GM23338 (cell line): Measurements from ENCODE around the gene IRF2. TPM values are rescaled to one million over a fixed set of nuclear protein-coding genes. Genes with fewer than 3 reads are reported as not detected.

Experiments used
- ATAC-seq: fragments of 200-7000 bp; cut with Tn5 transposase; 3 replicates; pipeline ENCODE4 v1.9.1; 2020
- DNase-seq: peaks from one replicate; pipeline ENCODE4 v3.0.0-alpha.2; 2015; ENCODE audit warnings: low spot score
- H2AFZ ChIP-seq: fragments of 200-600 bp; sonication (generic); 2 replicates; pipeline ENCODE4 v1.8.0; 2016; ENCODE audit warnings: antibody characterized with exemption, mild to moderate bottlenecking, moderate library complexity
- H3F3A ChIP-seq: fragments of 200-600 bp; sonication (generic); replicated peaks from 2 replicates; pipeline ENCODE4 v1.8.0; 2017; ENCODE audit warnings: antibody characterized with exemption, mixed run types, low read depth
- H3K27ac ChIP-seq: fragments of 200-600 bp; sonication (generic); 2 replicates; pipeline ENCODE4 v1.6.1; 2016; ENCODE audit warnings: low read depth
- H3K27me3 ChIP-seq: fragments of 200-600 bp; sonication (generic); 2 replicates; pipeline ENCODE4 v1.8.0; 2016; ENCODE audit warnings: mild to moderate bottlenecking, mixed run types, moderate library complexity; ENCODE audit not compliant: insufficient read depth
- H3K36me3 ChIP-seq: fragments of 200-600 bp; sonication (generic); 2 replicates; pipeline ENCODE4 v1.8.0; 2016; ENCODE audit warnings: mild to moderate bottlenecking; ENCODE audit not compliant: insufficient read depth
- H3K4me1 ChIP-seq: fragments of 200-600 bp; sonication (generic); 2 replicates; pipeline ENCODE4 v1.8.0; 2016; ENCODE audit warnings: mild to moderate bottlenecking, moderate library complexity; ENCODE audit not compliant: insufficient read depth
- H3K4me2 ChIP-seq: fragments of 200-600 bp; sonication (generic); 2 replicates; pipeline ENCODE4 v1.7.1; 2017; ENCODE audit warnings: mixed run types
- H3K4me3 ChIP-seq: fragments of 200-600 bp; sonication (generic); 2 replicates; pipeline ENCODE4 v1.6.1; 2016; ENCODE audit warnings: mixed run types
- H3K79me2 ChIP-seq: fragments of 200-600 bp; sonication (generic); replicated peaks from 2 replicates; pipeline ENCODE4 v1.8.0; 2017; ENCODE audit warnings: mild to moderate bottlenecking; ENCODE audit not compliant: insufficient read depth
- H3K9me2 ChIP-seq: fragments of 200-600 bp; sonication (generic); 2 replicates; pipeline ENCODE4 v1.8.0; 2017; ENCODE audit not compliant: insufficient read depth
- H4K20me1 ChIP-seq: fragments of 200-600 bp; sonication (generic); replicated peaks from 2 replicates; pipeline ENCODE4 v1.8.0; 2017; ENCODE audit warnings: mild to moderate bottlenecking; ENCODE audit not compliant: insufficient read depth
- H3K27ac Mint-ChIP-seq: 2 replicates; pipeline ENCODE4 v1.8.0; 2020; ENCODE audit warnings: inconsistent platforms, mild to moderate bottlenecking, moderate library complexity, mixed read lengths
- H3K27me3 Mint-ChIP-seq: 3 replicates; pipeline ENCODE4 v1.8.0; 2022; ENCODE audit warnings: low read depth, mild to moderate bottlenecking, moderate library complexity, mixed read lengths, inconsistent platforms; ENCODE audit not compliant: insufficient read depth, poor library complexity
- H3K36me3 Mint-ChIP-seq: 3 replicates; pipeline ENCODE4 v1.8.0; 2021; ENCODE audit warnings: low read depth, mild to moderate bottlenecking, inconsistent platforms, moderate library complexity, mixed read lengths
- H3K4me1 Mint-ChIP-seq: 3 replicates; pipeline ENCODE4 v1.8.0; 2020; ENCODE audit warnings: mild to moderate bottlenecking, inconsistent platforms, mixed read lengths
- H3K4me3 Mint-ChIP-seq: 3 replicates; pipeline ENCODE4 v1.8.0; 2021; ENCODE audit warnings: moderate library complexity, mild to moderate bottlenecking, inconsistent platforms, mixed read lengths
- H3K9me3 Mint-ChIP-seq: 3 replicates; pipeline ENCODE4 v1.8.0; 2020; ENCODE audit warnings: moderate library complexity, mild to moderate bottlenecking, inconsistent platforms, mixed read lengths
- CREB1 ChIP-seq: fragments of 250-450 bp; sonication (Bioruptor Pico); IDR thresholded peaks from 2 replicates; pipeline ENCODE4 v1.5.0; 2020; ENCODE audit warnings: low read depth, mild to moderate bottlenecking, moderate library complexity
- CTCF ChIP-seq, 2 experiments: fragments of 200-600 bp in 1 of 2; sonication (generic) in 1 of 2; conservative IDR thresholded peaks; 2 replicates each; pipeline versions ENCODE4 v1.5.1 to v1.6.1; 2016 to 2017; ENCODE audit warnings: antibody characterized with exemption in 2 of 2, low read depth in 2 of 2, mild to moderate bottlenecking in 2 of 2, moderate library complexity in 1 of 2
- ETS1 ChIP-seq: IDR thresholded peaks from 2 replicates; pipeline ENCODE4 v1.6.1; 2016; ENCODE audit warnings: antibody characterized with exemption
- EZH2 ChIP-seq: fragments of 200-600 bp; sonication (generic); IDR thresholded peaks from one replicate; pipeline ENCODE4 v1.8.0; 2017; ENCODE audit warnings: antibody characterized with exemption, mild to moderate bottlenecking, low read depth; ENCODE audit not compliant: unreplicated experiment
- EZH2phosphoT487 ChIP-seq: fragments of 200-600 bp; sonication (generic); IDR thresholded peaks from one replicate; pipeline ENCODE4 v1.8.1; 2018; ENCODE audit warnings: antibody characterized with exemption; ENCODE audit not compliant: unreplicated experiment
- JUNB ChIP-seq: IDR thresholded peaks from one replicate; pipeline ENCODE4 v1.6.1; 2016; ENCODE audit warnings: antibody characterized with exemption; ENCODE audit not compliant: unreplicated experiment
- NANOG ChIP-seq: IDR thresholded peaks from 2 replicates; pipeline ENCODE4 v1.6.1; 2016; ENCODE audit warnings: antibody characterized with exemption, borderline replicate concordance
- POLR2AphosphoS5 ChIP-seq: IDR thresholded peaks from 2 replicates; pipeline ENCODE4 v1.6.1; 2016; ENCODE audit warnings: antibody characterized with exemption, low read depth
- REST ChIP-seq: IDR thresholded peaks from one replicate; pipeline ENCODE4 v1.6.1; 2018; ENCODE audit warnings: antibody characterized with exemption; ENCODE audit not compliant: unreplicated experiment
- STAT1 ChIP-seq: IDR thresholded peaks from one replicate; pipeline ENCODE4 v1.6.1; 2016; ENCODE audit warnings: antibody characterized with exemption; ENCODE audit not compliant: unreplicated experiment
- ZNF114 ChIP-seq: fragments of 250-450 bp; sonication (Bioruptor Pico); IDR thresholded peaks from 2 replicates; pipeline ENCODE4 v1.5.0; 2020; ENCODE audit warnings: mild to moderate bottlenecking, moderate library complexity
- ZNF331 ChIP-seq: fragments of 250-450 bp; sonication (Bioruptor Pico); IDR thresholded peaks from 2 replicates; pipeline ENCODE4 v1.5.0; 2020; ENCODE audit warnings: low read depth, mild to moderate bottlenecking, moderate library complexity
- ZNF462 ChIP-seq: fragments of 250-450 bp; sonication (Bioruptor Pico); IDR thresholded peaks from 2 replicates; pipeline ENCODE4 v1.5.0; 2020; ENCODE audit warnings: mild to moderate bottlenecking, moderate library complexity
- polyA plus RNA-seq: library from polyadenylated mRNA; unstranded; fragments of >200 nt; fragmentation: Nextera tagmentation; extraction: Ambion mirVana; gene quantifications from 2 replicates; pipeline ENCODE4 v1.2.1, GENCODE V29; 2016
- total RNA-seq: library from RNA; depleted of rRNA; stranded (reverse); fragments of >200 nt; shearing (Covaris generic); gene quantifications from 2 replicates; pipeline ENCODE4 v1.2.3, GENCODE V29; 2014

Gene IRF2
- total and polyA plus RNA-seq, 2 experiments from 2014 or later, result 14.7 to 15.0 TPM

GRCh38 chr4:184462724-184463123 lies 11.6 kb downstream of the IRF2 start:
- Mint-ChIP-seq H3K27me3 (peaks cover 2% of the 10 kb centered on the region), H3K36me3 (no peaks in the 10 kb centered on the region), H3K4me3 (no peak overlapping the region), H3K27ac (no peak overlapping the region), H3K4me1 (peaks cover 59% of the 10 kb centered on the region), H3K9me3 (no peaks in the 10 kb centered on the region)
- H3K4me2 ChIP-seq, result no peak overlapping the region
- H3K27me3 ChIP-seq, result no peaks in the 10 kb centered on the region
- H3K4me3 ChIP-seq, result no peak overlapping the region
- H3K9me2 ChIP-seq, result no peaks in the 10 kb centered on the region
- H3K27ac ChIP-seq, result no peak overlapping the region
- no peak for ATAC-seq
- DNase-seq, result no peak
- peaks cover 85% of the 10 kb centered on the region for H3K79me2 ChIP-seq
- no peaks in the 10 kb centered on the region for H3K36me3 ChIP-seq
- no peak for TF ChIP-seq EZH2
- no peak for TF ChIP-seq ZNF114 (CRISPR knock-in tag)
- no peak for TF ChIP-seq JUNB
- TF ChIP-seq REST, result no peak
- TF ChIP-seq CREB1 (CRISPR knock-in tag), result no peak
- TF ChIP-seq NANOG, result no peak
- TF ChIP-seq ZNF462 (CRISPR knock-in tag), result no peak
- TF ChIP-seq ZNF331 (CRISPR knock-in tag), result no peak
- TF ChIP-seq CTCF (conservative IDR thresholded peaks at IDR 0.05; ENCODE audit: low read depth in 2 of 2), result no peak
- no peak for TF ChIP-seq POLR2AphosphoS5
- TF ChIP-seq ETS1, result no peak
- no peak for TF ChIP-seq STAT1
- TF ChIP-seq EZH2phosphoT487, result no peak
- no peak overlapping the region for H2AFZ ChIP-seq
- peaks cover 42% of the 10 kb centered on the region for H3K4me1 ChIP-seq
- no peaks in the 10 kb centered on the region; the same call in 1 of the 2 replicates for H4K20me1 ChIP-seq
- no peaks in the 10 kb centered on the region for H3F3A ChIP-seq
